Lung microvascular endothelial cell (primary cell): ENCODE data around the gene UBE2QL1. TPM values are rescaled to one million over a fixed set of nuclear protein-coding genes. Genes with fewer than 3 reads are reported as not detected.

Experiments used
- DNase-seq, 2 donors: peaks; one replicate each; pipeline versions ENCODE4 v3.0.0 to v3.0.0-alpha.2; 2010; ENCODE audit warnings: low read depth in 2 of 2
- total RNA-seq: library from RNA; depleted of rRNA; stranded (reverse); fragments of >200 nt; gene quantifications from 2 replicates; pipeline ENCODE4 v1.2.1, GENCODE V29; 2014

UBE2QL1 gene
- total RNA-seq, 1 donor from 2014 or later, result 0.20 TPM

- no peak for DNase-seq
These were observed 6.0 kb downstream of the UBE2QL1 start for GRCh38 chr5:6454628-6455053.

GRCh38 chr5:6455571-6456200, 7.0 kb downstream of the UBE2QL1 start:
- no peak for DNase-seq

GRCh38 chr5:6456766-6457370, 8.2 kb downstream of the UBE2QL1 start:
- DNase-seq, result no peak

GRCh38 chr5:6457592-6457991, 8.9 kb downstream of the UBE2QL1 start:
- DNase-seq, result no peak

GRCh38 chr5:6458833-6459232, 10.2 kb downstream of the UBE2QL1 start:
- DNase-seq, result no peak

- DNase-seq, result no peak
These were observed 11.2 kb downstream of the UBE2QL1 start for GRCh38 chr5:6459896-6460295.

- DNase-seq, result no peak
These were observed 12.3 kb downstream of the UBE2QL1 start for GRCh38 chr5:6461006-6461405.

- DNase-seq, result no peak
These were observed 13.4 kb downstream of the UBE2QL1 start for GRCh38 chr5:6461793-6462650.

GRCh38 chr5:6462671-6463070, 14.0 kb downstream of the UBE2QL1 start:
- no peak for DNase-seq

GRCh38 chr5:6464441-6464840, 15.8 kb downstream of the UBE2QL1 start:
- no peak for DNase-seq

- no peak for DNase-seq
These were observed 17.5 kb downstream of the UBE2QL1 start for GRCh38 chr5:6465831-6466790.

GRCh38 chr5:6466975-6467567, 18.4 kb downstream of the UBE2QL1 start:
- DNase-seq, result no peak

- no peak for DNase-seq
These were observed 18.9 kb downstream of the UBE2QL1 start for GRCh38 chr5:6467591-6467990.

- DNase-seq, result no peak
These were observed 19.4 kb downstream of the UBE2QL1 start for GRCh38 chr5:6468104-6468503.

- no peak for DNase-seq
These were observed 20.2 kb downstream of the UBE2QL1 start for GRCh38 chr5:6468870-6469269.

- no peak for DNase-seq
These were observed 21.2 kb downstream of the UBE2QL1 start for GRCh38 chr5:6469836-6470235.

GRCh38 chr5:6470672-6471071, 22.0 kb downstream of the UBE2QL1 start:
- no peak for DNase-seq

- no peak for DNase-seq
These were observed 22.6 kb downstream of the UBE2QL1 start for GRCh38 chr5:6471252-6471651.

- no peak for DNase-seq
These were observed 24.1 kb downstream of the UBE2QL1 start for GRCh38 chr5:6472792-6473191.

GRCh38 chr5:6473284-6473683, 24.6 kb downstream of the UBE2QL1 start:
- DNase-seq, result no peak
